CD4-positive, alpha-beta T cell treated with Interleukin-21 for 1 hour (primary cell): ENCODE data around the gene GJD2.

ENCODE experiments used
- DNase-seq: peaks from one replicate; pipeline ENCODE4 v3.0.0-alpha.2; 2020

Gene GJD2

GRCh38 chr15:34772312-34772711 is 17.5 kb upstream of the GJD2 start:
- no peak for DNase-seq

GRCh38 chr15:34769711-34770110 is 14.9 kb upstream of the GJD2 start:
- DNase-seq: no peak

- no peak for DNase-seq
Observed at GRCh38 chr15:34768530-34768929, 13.7 kb upstream of the GJD2 start.

GRCh38 chr15:34765741-34766140 is 10.9 kb upstream of the GJD2 start:
- DNase-seq: no peak

- no peak for DNase-seq
Observed at GRCh38 chr15:34760909-34761308, 6.1 kb upstream of the GJD2 start.

- DNase-seq: no peak
Observed at GRCh38 chr15:34759992-34760391, 5.2 kb upstream of the GJD2 start.

- no peak for DNase-seq
Observed at GRCh38 chr15:34759347-34759746, 4.5 kb upstream of the GJD2 start.

GRCh38 chr15:34757262-34757661 is 2.5 kb upstream of the GJD2 start:
- DNase-seq: no peak

- DNase-seq: no peak
Observed at GRCh38 chr15:34755419-34755773, 598 bp upstream of the GJD2 start.

GRCh38 chr15:34754171-34754601 is 612 bp downstream of the GJD2 start:
- DNase-seq: no peak

GRCh38 chr15:34753236-34753894 is 1.4 kb downstream of the GJD2 start:
- no peak for DNase-seq

- DNase-seq: no peak
Observed at GRCh38 chr15:34749691-34750090, 5.1 kb downstream of the GJD2 start.

GRCh38 chr15:34739346-34739745 is 15.5 kb downstream of the GJD2 start:
- DNase-seq: no peak

GRCh38 chr15:34738002-34738401 is 16.8 kb downstream of the GJD2 start:
- no peak for DNase-seq

GRCh38 chr15:34737477-34737876 is 17.3 kb downstream of the GJD2 start:
- no peak for DNase-seq

- no peak for DNase-seq
Observed at GRCh38 chr15:34734303-34734702, 20.5 kb downstream of the GJD2 start.

GRCh38 chr15:34733621-34734020 is 21.2 kb downstream of the GJD2 start:
- no peak for DNase-seq

GRCh38 chr15:34732430-34732829 is 22.4 kb downstream of the GJD2 start:
- no peak for DNase-seq

GRCh38 chr15:34730701-34731100 is 24.1 kb downstream of the GJD2 start:
- no peak for DNase-seq

GRCh38 chr15:34729886-34730285 is 24.9 kb downstream of the GJD2 start:
- no peak for DNase-seq

GRCh38 chr15:34729056-34729455 is 25.7 kb downstream of the GJD2 start:
- no peak for DNase-seq

- no peak for DNase-seq
Observed at GRCh38 chr15:34726406-34727100, 28.2 kb downstream of the GJD2 start.

GRCh38 chr15:34725556-34725955 is 29.2 kb downstream of the GJD2 start:
- no peak for DNase-seq

- no peak for DNase-seq
Observed at GRCh38 chr15:34724481-34724880, 30.3 kb downstream of the GJD2 start.

- no peak for DNase-seq
Observed at GRCh38 chr15:34722439-34722836, 32.4 kb downstream of the GJD2 start.
